GM19099 (cell line): ENCODE measurements around the gene COPE.

Source experiments
- POLR2A ChIP-seq: IDR thresholded peaks from 3 replicates; pipeline ENCODE4 v1.6.1; 2011; ENCODE audit warnings: low read depth; ENCODE audit not compliant: insufficient read length; ENCODE audit errors: extremely low read depth

Gene COPE

GRCh38 chr19:18858906-18859646 lies 60.1 kb downstream of the COPE start:
- no peak for TF ChIP-seq POLR2A

- no peak for TF ChIP-seq POLR2A
These were observed 62.0 kb downstream of the COPE start for GRCh38 chr19:18857223-18857622.

GRCh38 chr19:18856385-18857126 lies 62.6 kb downstream of the COPE start:
- no peak for TF ChIP-seq POLR2A

- no peak for TF ChIP-seq POLR2A
These were observed 63.4 kb downstream of the COPE start for GRCh38 chr19:18855647-18856384.

GRCh38 chr19:18854982-18855381 lies 64.2 kb downstream of the COPE start:
- no peak for TF ChIP-seq POLR2A

GRCh38 chr19:18853755-18854427 lies 65.3 kb downstream of the COPE start:
- no peak for TF ChIP-seq POLR2A

GRCh38 chr19:18852648-18853047 lies 66.5 kb downstream of the COPE start:
- no peak for TF ChIP-seq POLR2A

GRCh38 chr19:18851673-18852325 lies 67.4 kb downstream of the COPE start:
- no peak for TF ChIP-seq POLR2A

GRCh38 chr19:18850471-18851375 lies 68.5 kb downstream of the COPE start:
- TF ChIP-seq POLR2A, result no peak

GRCh38 chr19:18849838-18850400 lies 69.3 kb downstream of the COPE start:
- TF ChIP-seq POLR2A, result no peak
